SH-SY5Y (cell line): ENCODE data around the gene MRPL52.

Experiments used
- GATA2 ChIP-seq: IDR thresholded peaks from 2 replicates; pipeline ENCODE4 v1.6.1; 2011; ENCODE audit warnings: mild to moderate bottlenecking, low read depth, low read length
- GATA3 ChIP-seq: IDR thresholded peaks from 2 replicates; pipeline ENCODE4 v1.6.1; 2011; ENCODE audit warnings: low read depth, mild to moderate bottlenecking, low read length, moderate library complexity

DNA sequence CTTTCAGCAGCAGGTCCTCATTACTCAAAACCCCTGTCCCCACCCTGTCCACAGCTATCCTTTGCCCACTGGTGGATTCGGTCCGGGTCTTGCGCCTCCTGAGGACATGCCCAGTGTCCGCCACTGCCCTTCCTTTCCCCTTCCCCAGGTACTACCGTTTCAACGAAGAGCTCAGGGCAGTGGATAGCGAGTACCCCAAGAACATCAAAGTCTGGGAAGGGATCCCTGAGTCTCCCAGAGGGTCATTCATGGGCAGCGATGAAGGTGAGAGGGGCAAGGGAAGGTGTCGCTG lies 15.4 kb downstream of the MRPL52 start:
- TF ChIP-seq GATA2 (no peak), GATA3 (no peak)
